ENCODE measurements around the gene ORC2. TPM values are rescaled to one million over a fixed set of nuclear protein-coding genes. Genes with fewer than 3 reads are reported as not detected.

ORC2 gene
- total RNA-seq, 4 donors from 2014 or later = 23.8 to 51.2 (median 28.7) TPM

DNA sequence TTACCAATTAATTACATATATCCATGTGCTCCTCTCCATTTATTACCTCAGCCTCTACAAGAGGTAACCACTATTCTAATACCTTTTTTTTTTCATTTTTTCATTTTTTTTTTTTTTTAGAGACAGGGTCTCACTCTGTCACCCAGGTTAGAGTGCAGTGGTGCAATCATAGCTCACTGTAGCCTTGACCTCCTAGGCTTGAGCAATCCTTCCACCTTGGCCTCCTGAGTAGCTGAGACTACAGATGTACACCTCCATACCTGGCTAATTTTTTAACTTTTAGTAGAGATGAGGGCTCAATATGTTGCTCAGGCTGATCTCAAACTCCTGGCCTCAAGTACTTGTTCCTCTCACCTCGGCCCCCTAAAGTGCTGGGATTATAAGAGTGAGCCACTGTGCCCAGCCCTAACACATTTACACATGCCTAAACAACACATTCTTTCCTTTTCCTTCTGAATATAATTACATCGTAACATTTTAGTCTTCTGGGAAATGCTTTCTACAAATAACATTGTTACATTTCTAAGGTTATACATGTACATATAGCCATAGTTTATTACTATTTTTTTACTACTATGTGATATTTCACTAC is 85.1 kb downstream of the ORC2 start:
- no peak for TF ChIP-seq POLR2A (IDR thresholded peaks at IDR 0.05)
- TF ChIP-seq, protein P1, sequence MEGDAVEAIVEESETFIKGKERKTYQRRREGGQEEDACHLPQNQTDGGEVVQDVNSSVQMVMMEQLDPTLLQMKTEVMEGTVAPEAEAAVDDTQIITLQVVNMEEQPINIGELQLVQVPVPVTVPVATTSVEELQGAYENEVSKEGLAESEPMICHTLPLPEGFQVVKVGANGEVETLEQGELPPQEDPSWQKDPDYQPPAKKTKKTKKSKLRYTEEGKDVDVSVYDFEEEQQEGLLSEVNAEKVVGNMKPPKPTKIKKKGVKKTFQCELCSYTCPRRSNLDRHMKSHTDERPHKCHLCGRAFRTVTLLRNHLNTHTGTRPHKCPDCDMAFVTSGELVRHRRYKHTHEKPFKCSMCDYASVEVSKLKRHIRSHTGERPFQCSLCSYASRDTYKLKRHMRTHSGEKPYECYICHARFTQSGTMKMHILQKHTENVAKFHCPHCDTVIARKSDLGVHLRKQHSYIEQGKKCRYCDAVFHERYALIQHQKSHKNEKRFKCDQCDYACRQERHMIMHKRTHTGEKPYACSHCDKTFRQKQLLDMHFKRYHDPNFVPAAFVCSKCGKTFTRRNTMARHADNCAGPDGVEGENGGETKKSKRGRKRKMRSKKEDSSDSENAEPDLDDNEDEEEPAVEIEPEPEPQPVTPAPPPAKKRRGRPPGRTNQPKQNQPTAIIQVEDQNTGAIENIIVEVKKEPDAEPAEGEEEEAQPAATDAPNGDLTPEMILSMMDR (IDR thresholded peaks at IDR 0.05) = no peak
- Histone ChIP-seq H3K9me3 (no peaks in the 10 kb centered on the region), H3K4me3 (no peak overlapping the region), H3K4me1 (peaks cover 0 to 4% (median 0%) of the 10 kb centered on the region in 4 donors), H3K36me3 (peaks cover 0 to 87% (median 0%) of the 10 kb centered on the region in 3 donors), H3K27me3 (no peaks in the 10 kb centered on the region), H3K27ac (no peak overlapping the region)
- DNase-seq = no peak

DNA sequence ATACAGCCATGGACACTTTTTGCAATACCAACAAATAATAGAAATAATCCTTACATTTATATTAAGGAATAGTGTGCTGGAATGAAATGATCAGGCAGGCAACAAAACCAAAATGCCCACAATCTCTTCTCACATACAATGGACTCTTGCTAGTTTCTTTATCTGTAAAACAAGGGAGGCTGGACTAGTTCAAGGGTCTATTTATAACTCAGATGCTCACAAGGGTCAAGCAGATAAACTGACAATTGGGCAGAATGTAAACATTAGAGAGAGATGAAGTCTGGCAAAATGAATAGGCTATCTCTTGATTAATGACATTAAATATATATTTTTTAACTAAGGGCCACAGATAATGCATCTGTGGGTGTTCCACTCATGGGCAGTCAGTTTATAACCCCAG is 86.0 kb downstream of the ORC2 start:
- Histone ChIP-seq H3K27me3 (no peaks in the 10 kb centered on the region), H3K27ac (no peak overlapping the region), H3K4me1 (peaks cover 0 to 4% (median 0%) of the 10 kb centered on the region in 4 donors), H3K36me3 (peaks cover 0 to 86% (median 0%) of the 10 kb centered on the region in 3 donors), H3K4me3 (no peak overlapping the region), H3K9me3 (no peaks in the 10 kb centered on the region)
- no peak for DNase-seq
- no peak for TF ChIP-seq POLR2A (IDR thresholded peaks at IDR 0.05)
- TF ChIP-seq, protein P1 (IDR thresholded peaks at IDR 0.05) = no peak

DNA sequence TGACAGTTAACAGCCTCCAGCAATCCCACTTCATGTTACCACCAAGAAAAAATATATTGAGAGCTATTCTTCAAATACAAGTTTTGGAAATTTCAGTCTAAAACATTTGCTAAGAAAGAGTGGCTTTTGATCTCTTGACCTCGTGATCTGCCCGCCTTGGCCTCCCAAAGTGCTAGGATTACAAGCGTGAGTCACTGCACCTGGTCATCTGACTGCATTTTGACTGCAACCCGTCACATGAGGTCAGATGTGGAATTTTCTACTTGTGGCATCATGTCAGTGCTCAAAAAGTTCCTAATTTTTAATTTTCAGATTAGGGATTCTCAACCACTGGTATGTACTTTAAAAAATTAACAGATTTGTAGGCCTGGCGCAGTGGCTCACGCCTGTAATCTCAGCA is 89.9 kb downstream of the ORC2 start:
- no peak overlapping the region for H3K27ac ChIP-seq
- peaks cover 0 to 4% (median 0%) of the 10 kb centered on the region in 4 donors for H3K4me1 ChIP-seq
- H3K27me3 ChIP-seq = no peaks in the 10 kb centered on the region
- H3K9me3 ChIP-seq = no peaks in the 10 kb centered on the region
- DNase-seq = no peak
- H3K36me3 ChIP-seq = peaks cover 0 to 70% (median 0%) of the 10 kb centered on the region in 3 donors
- TF ChIP-seq, protein P1 (IDR thresholded peaks at IDR 0.05) = no peak
- TF ChIP-seq POLR2A (IDR thresholded peaks at IDR 0.05) = no peak
- H3K4me3 ChIP-seq = no peak overlapping the region

DNA sequence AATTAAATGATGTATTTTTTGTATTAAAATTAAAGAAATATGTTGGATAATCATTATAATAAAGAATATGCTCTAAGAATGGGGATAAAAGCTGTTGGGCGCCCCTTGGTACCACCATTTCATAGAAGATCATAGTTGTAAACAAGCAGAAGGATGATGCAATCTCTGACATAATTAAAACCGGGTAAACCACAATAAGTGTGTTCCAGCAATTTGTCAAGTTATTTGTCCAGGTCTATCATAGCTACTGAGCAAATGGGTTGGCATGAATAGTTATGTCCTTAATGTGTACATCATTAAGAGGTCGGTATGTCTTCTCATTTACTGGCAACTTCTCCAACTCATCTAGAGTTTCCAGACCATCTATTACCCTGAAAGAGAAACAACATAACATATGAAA is 92.3 kb downstream of the ORC2 start:
- Histone ChIP-seq H3K4me1 (no peaks in the 10 kb centered on the region), H3K36me3 (peaks cover 0 to 54% (median 0%) of the 10 kb centered on the region in 3 donors), H3K27ac (no peak overlapping the region), H3K27me3 (no peaks in the 10 kb centered on the region), H3K9me3 (no peaks in the 10 kb centered on the region), H3K4me3 (no peak overlapping the region)
- no peak for DNase-seq
- no peak for TF ChIP-seq POLR2A (IDR thresholded peaks at IDR 0.05)
- TF ChIP-seq, protein P1 (IDR thresholded peaks at IDR 0.05) = no peak

DNA sequence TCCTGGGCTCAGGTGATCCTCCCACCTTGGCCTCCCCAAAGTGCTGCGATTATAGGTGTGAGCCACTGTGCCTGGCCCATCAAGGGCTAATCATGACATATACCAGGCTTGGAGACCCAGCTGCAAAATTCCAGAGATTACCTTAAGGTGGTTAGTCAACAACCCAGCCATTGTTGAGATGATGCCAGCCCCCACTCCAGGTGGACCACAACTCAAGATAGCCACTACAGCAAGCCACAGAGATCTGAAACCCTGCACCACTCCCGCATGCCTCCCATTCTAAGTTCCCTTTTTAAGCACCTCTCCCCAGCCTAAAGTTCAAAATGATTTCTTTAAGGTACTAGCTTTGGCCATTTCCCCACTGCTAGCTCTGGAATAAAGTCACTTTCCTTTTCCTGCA is 94.4 kb downstream of the ORC2 start:
- no peak for TF ChIP-seq POLR2A (IDR thresholded peaks at IDR 0.05)
- TF ChIP-seq, protein P1 (IDR thresholded peaks at IDR 0.05) = no peak
- DNase-seq = no peak
- Histone ChIP-seq H3K4me3 (no peak overlapping the region), H3K27ac (no peak overlapping the region), H3K36me3 (peaks cover 0 to 34% (median 0%) of the 10 kb centered on the region in 3 donors), H3K4me1 (peaks cover 0 to 5% (median 2%) of the 10 kb centered on the region in 4 donors), H3K9me3 (no peaks in the 10 kb centered on the region), H3K27me3 (no peaks in the 10 kb centered on the region)
